GM19328 (cell line): ENCODE results near the gene KCNK4.

Source experiments
- ATAC-seq: cut with Tn5 transposase; IDR thresholded peaks from one replicate; pipeline ENCODE4 v1.9.1; 2021; ENCODE audit warnings: mild to moderate bottlenecking, moderate library complexity; ENCODE audit not compliant: unreplicated experiment

The KCNK4 gene

DNA sequence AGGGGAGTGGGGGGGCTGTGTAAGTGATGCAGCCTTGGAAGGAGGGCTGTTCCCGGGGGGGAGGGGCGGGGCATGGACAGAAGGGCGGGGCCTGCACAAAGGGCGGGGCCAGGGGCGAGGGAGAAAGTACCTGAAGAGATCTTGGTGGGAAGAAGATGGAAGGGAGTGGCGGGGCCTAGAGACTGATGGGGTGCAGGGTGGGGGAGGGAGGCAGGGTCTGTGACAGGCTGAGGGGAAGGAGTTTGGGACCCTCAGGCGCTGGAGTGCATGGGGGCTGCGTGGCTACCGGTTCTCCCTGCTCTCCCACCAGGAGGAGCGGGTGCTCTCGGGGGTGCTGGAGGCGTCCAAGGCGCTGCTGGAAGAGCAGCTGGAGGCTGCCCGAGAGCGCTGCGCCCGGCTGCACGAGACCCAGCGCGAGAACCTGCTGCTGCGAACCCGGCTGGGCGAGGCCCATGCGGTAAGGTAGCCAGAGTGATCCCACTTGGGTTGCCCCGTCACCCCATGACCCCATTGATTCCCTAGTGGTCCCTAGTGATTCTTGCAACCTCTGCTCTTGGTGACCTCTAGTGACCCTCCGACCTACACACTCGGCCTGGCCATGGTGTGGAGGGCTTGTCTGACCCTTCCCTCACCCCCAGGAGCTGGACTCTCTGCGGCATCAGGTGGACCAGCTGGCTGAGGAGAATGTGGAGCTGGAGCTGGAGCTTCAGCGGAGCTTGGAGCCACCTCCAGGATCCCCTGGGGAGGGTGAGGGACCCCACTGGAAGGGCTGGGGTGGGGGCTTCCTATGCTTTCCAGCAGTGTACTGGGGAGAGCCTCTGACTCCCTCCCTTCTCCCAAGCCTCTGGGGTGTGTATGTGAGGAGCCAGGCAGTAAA, 52.0 kb downstream of the KCNK4 start:
- ATAC-seq, result no peak

DNA sequence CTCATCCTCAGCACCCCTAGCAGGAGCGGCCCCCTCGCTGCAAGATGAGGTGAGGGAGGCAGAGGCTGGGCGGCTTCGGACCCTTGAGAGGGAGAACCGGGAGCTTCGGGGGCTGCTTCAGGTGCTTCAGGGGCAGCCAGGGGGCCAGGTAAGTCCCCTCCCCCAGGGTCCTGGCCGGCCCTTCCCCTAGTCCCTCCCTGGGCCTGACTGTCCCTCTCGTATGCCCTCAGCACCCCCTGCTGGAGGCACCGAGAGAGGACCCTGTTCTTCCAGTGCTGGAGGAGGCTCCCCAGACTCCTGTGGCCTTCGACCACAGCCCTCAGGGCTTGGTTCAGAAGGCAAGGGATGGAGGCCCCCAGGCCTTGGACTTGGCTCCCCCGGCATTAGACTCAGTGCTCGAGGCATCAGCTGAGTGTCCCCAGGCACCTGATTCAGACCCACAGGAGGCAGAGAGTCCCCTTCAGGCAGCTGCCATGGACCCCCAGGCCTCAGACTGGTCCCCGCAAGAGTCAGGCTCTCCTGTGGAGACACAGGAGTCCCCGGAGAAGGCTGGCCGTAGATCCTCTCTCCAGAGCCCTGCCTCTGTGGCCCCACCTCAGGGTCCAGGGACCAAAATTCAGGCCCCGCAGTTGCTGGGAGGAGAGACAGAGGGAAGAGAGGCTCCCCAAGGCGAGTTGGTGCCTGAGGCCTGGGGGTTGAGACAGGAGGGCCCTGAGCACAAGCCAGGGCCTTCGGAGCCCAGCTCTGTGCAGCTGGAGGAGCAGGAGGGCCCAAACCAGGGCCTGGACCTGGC, 52.9 kb downstream of the KCNK4 start:
- no peak for ATAC-seq

DNA sequence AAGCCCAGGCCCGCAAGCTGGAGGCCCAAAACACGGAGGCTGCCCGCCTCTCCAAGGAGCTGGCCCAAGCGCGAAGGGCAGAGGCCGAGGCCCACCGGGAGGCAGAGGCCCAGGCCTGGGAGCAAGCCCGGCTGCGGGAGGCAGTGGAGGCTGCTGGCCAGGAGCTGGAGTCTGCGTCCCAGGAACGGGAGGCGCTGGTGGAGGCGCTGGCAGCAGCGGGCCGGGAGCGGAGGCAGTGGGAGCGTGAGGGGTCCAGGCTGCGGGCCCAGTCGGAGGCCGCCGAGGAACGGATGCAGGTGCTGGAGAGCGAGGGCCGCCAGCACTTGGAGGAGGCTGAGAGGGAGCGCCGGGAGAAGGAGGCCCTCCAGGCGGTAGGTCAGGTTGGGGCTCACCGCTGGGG, 53.7 kb downstream of the KCNK4 start:
- ATAC-seq, result no peak

DNA sequence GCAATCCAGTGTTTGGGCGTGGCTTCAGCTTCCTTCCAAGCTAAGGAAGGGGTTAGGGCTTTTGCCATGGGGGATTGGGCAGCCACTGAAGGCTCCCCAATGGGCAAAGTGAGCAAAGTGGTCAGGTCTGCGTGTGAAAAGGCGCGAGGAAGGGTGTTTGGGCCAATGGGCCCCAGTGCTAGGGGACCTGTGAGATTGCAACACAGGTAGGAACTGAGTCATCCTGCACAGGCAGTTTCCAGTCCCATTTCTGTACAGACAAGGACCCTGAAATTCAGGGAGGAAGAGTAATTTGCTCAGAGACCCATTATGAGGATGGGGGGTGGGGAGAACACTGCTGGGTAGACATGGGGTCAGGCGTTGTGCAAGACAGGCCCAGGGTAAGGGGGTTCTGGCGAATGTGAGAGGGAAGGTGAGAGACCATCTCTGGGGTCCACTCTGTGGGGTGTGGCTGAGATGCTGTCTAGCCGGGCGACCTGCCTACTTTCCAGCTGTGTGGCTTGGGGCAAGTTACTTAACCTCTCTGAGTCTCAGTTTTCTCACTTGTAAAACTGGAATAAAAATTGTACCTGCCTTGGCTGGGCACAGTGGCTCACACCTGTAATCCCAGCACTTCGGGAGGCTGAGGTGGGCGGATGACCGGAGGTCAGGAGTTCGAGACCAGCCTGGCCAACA, 56.2 kb downstream of the KCNK4 start:
- ATAC-seq, result no peak

DNA sequence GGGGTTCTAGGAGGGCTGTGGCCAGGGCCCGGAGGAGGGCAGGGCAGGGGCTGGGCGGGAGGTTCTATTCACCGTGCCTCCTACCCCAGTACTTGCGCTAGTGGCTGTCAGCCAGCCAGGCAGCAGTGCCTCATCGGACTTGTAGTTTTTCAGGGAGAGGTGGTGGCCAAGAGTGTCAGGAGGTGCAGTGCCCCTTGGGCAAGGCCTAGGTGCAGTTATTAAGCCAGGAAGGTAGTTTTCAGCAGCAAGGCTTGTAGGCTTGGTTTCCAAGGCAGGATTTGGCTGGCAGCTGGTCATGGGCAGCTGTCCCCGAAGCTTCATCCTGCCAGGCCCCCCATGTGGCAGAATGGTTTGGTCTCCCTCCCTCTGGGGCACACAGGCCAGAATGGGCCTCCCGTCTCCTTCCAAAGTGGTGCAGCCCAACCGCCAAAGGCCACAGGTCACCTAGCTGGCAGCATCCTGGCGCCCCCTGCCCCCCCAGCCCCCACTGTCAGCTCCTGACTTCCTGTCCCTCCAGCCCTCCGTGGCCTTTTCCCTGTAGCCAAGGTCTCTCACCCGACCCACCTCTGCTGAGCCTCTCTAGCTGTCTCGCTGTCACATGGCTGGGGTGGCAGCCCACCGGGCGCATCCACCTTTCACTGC, 57.4 kb downstream of the KCNK4 start:
- no peak for ATAC-seq

DNA sequence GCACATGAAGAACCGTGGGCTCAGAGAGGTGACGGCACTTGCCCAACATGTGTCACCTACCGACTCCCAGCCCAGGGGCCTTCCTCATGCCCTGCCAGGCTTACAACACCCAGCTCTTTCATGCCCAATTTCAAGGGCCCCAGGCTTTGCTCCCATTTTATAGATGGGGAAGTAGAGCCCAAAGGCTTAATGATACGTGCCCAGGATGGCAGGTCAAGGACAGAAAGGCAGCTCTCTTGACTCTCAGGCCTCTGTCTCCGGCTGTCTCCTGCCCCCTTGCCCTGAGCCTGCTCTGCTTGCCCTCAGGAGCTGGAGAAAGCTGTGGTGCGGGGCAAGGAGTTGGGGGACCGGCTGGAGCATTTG, 57.9 kb downstream of the KCNK4 start:
- no peak for ATAC-seq

DNA sequence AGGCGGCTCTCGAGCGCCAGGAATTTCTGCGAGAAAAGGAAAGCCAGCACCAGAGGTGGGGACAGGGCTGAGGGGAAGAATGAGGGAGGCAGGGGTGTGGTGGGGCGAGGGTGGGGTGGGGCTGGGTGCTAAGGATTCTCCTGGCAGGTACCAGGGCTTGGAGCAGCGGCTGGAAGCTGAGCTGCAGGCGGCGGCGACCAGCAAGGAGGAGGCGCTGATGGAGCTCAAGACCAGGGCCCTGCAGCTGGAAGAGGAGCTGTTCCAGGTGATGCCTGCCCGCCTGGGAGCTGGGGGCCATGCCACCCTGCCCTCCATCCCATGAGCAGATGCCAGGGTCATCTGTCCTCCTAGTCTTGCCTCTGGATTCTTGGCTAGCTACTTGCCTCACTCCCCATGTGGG, 58.3 kb downstream of the KCNK4 start:
- ATAC-seq, result no peak
